ENCODE measurements around the gene NR4A3.
A peak's percentile ranks its signal among the peaks of the same experiment; 100 is the strongest.
"Not testable (repeated sequence)": the region's sequence is repeated elsewhere in the genome, so short reads cannot be mapped to it uniquely, and the experiment has no call there.

NR4A3 gene

GRCh38 chr9:99855467-99856176 lies 33.9 kb downstream of the NR4A3 start:
- in situ Hi-C loops (cut with HindIII; ENCODE audit: low pct_unique_long_range_greater_than_20kb, low sequenced_read_pairs): no loop called here
- DNase-seq (ENCODE audit: low read depth in 1 of 2, low spot score in 1 of 2): peak in 1 of 2 experiments; percentile 9
- no peak for TF ChIP-seq JUND (IDR thresholded peaks at IDR 0.05; ENCODE audit: low read depth)

- DNase-seq (ENCODE audit: low read depth in 1 of 2, low spot score in 1 of 2); in situ Hi-C loops (cut with HindIII; ENCODE audit: low pct_unique_long_range_greater_than_20kb, low sequenced_read_pairs): not testable (repeated sequence)
Observed at GRCh38 chr9:99857576-99857975, 35.9 kb downstream of the NR4A3 start.

GRCh38 chr9:99858087-99858486 lies 36.4 kb downstream of the NR4A3 start:
- TF ChIP-seq JUND (IDR thresholded peaks at IDR 0.05; ENCODE audit: low read depth): no peak

GRCh38 chr9:99859243-99859980 lies 37.7 kb downstream of the NR4A3 start:
- TF ChIP-seq JUND (IDR thresholded peaks at IDR 0.05; ENCODE audit: low read depth): no peak
- in situ Hi-C loops (cut with HindIII; ENCODE audit: low pct_unique_long_range_greater_than_20kb, low sequenced_read_pairs): no loop called here
- no peak for DNase-seq (ENCODE audit: low read depth in 1 of 2, low spot score in 1 of 2)

More at GRCh38 chr9:99858087-99858486, 36.4 kb downstream of the NR4A3 start:
- no peak for DNase-seq (ENCODE audit: low read depth in 1 of 2, low spot score in 1 of 2)
- in situ Hi-C loops (cut with HindIII; ENCODE audit: low pct_unique_long_range_greater_than_20kb, low sequenced_read_pairs): no loop called here

GRCh38 chr9:99860266-99860665 lies 38.6 kb downstream of the NR4A3 start:
- TF ChIP-seq JUND (IDR thresholded peaks at IDR 0.05; ENCODE audit: low read depth): no peak
- DNase-seq (ENCODE audit: low read depth in 1 of 2, low spot score in 1 of 2): no peak
- in situ Hi-C loops (cut with HindIII; ENCODE audit: low pct_unique_long_range_greater_than_20kb, low sequenced_read_pairs): no loop called here

GRCh38 chr9:99863955-99864354 lies 42.3 kb downstream of the NR4A3 start:
- no peak for TF ChIP-seq JUND (IDR thresholded peaks at IDR 0.05; ENCODE audit: low read depth)
- in situ Hi-C loops (cut with HindIII; ENCODE audit: low pct_unique_long_range_greater_than_20kb, low sequenced_read_pairs): no loop called here
- no peak for DNase-seq (ENCODE audit: low read depth in 1 of 2, low spot score in 1 of 2)

GRCh38 chr9:99866398-99866797 lies 44.7 kb downstream of the NR4A3 start:
- no peak for DNase-seq (ENCODE audit: low read depth in 1 of 2, low spot score in 1 of 2)
- in situ Hi-C loops (cut with HindIII; ENCODE audit: low pct_unique_long_range_greater_than_20kb, low sequenced_read_pairs): no loop called here
- no peak for TF ChIP-seq JUND (IDR thresholded peaks at IDR 0.05; ENCODE audit: low read depth)

GRCh38 chr9:99867536-99867935 lies 45.9 kb downstream of the NR4A3 start:
- TF ChIP-seq JUND (IDR thresholded peaks at IDR 0.05; ENCODE audit: low read depth): no peak
- in situ Hi-C loops (cut with HindIII; ENCODE audit: low pct_unique_long_range_greater_than_20kb, low sequenced_read_pairs): no loop called here
- no peak for DNase-seq (ENCODE audit: low read depth in 1 of 2, low spot score in 1 of 2)

GRCh38 chr9:99867968-99868367 lies 46.3 kb downstream of the NR4A3 start:
- in situ Hi-C loops (cut with HindIII; ENCODE audit: low pct_unique_long_range_greater_than_20kb, low sequenced_read_pairs): no loop called here
- no peak for DNase-seq (ENCODE audit: low read depth in 1 of 2, low spot score in 1 of 2)
- no peak for TF ChIP-seq JUND (IDR thresholded peaks at IDR 0.05; ENCODE audit: low read depth)

- no peak for TF ChIP-seq JUND (IDR thresholded peaks at IDR 0.05; ENCODE audit: low read depth)
- in situ Hi-C loops (cut with HindIII; ENCODE audit: low pct_unique_long_range_greater_than_20kb, low sequenced_read_pairs): no loop called here
- DNase-seq (ENCODE audit: low read depth in 1 of 2, low spot score in 1 of 2): no peak
Observed at GRCh38 chr9:99868845-99869244, 47.2 kb downstream of the NR4A3 start.

GRCh38 chr9:99870126-99870525 lies 48.4 kb downstream of the NR4A3 start:
- in situ Hi-C loops (cut with HindIII; ENCODE audit: low pct_unique_long_range_greater_than_20kb, low sequenced_read_pairs): no loop called here
- DNase-seq (ENCODE audit: low read depth in 1 of 2, low spot score in 1 of 2): no peak
- no peak for TF ChIP-seq JUND (IDR thresholded peaks at IDR 0.05; ENCODE audit: low read depth)

- TF ChIP-seq JUND (IDR thresholded peaks at IDR 0.05; ENCODE audit: low read depth): no peak
- no peak for DNase-seq (ENCODE audit: low read depth in 1 of 2, low spot score in 1 of 2)
- in situ Hi-C loops (cut with HindIII; ENCODE audit: low pct_unique_long_range_greater_than_20kb, low sequenced_read_pairs): no loop called here
Observed at GRCh38 chr9:99873531-99873930, 51.8 kb downstream of the NR4A3 start.

GRCh38 chr9:99873943-99874584 lies 52.4 kb downstream of the NR4A3 start:
- DNase-seq (ENCODE audit: low read depth in 1 of 2, low spot score in 1 of 2): no peak
- no peak for TF ChIP-seq JUND (IDR thresholded peaks at IDR 0.05; ENCODE audit: low read depth)
- in situ Hi-C loops (cut with HindIII; ENCODE audit: low pct_unique_long_range_greater_than_20kb, low sequenced_read_pairs): no loop called here
